ENCODE data around the gene OLFM2.

OLFM2 gene

GRCh38 chr19:9966024-9966423 is 29.7 kb upstream of the OLFM2 start:
- peaks cover 10% of the 10 kb centered on the region for H3K27me3 ChIP-seq (ENCODE audit: insufficient read depth, poor library complexity, severe bottlenecking)
- TF ChIP-seq CTCF (IDR thresholded peaks at IDR 0.05; ENCODE audit: poor library complexity, severe bottlenecking) = no peak
- no peak for DNase-seq (ENCODE audit: low spot score)
- no peaks in the 10 kb centered on the region for H3K4me1 ChIP-seq (ENCODE audit: insufficient read depth, poor library complexity, severe bottlenecking)
- no peak overlapping the region for H3K27ac ChIP-seq (ENCODE audit: poor library complexity, severe bottlenecking)
- ATAC-seq (ENCODE audit: low read depth) = no peak
- no peaks in the 10 kb centered on the region for H3K9me3 ChIP-seq (ENCODE audit: severe bottlenecking)
- no peak overlapping the region for H3K4me3 ChIP-seq (ENCODE audit: severe bottlenecking)
- no peaks in the 10 kb centered on the region for H3K36me3 ChIP-seq (ENCODE audit: low read depth)

- Histone ChIP-seq H3K27ac (ENCODE audit: poor library complexity, severe bottlenecking) (no peak overlapping the region), H3K36me3 (ENCODE audit: low read depth) (no peaks in the 10 kb centered on the region), H3K9me3 (ENCODE audit: severe bottlenecking) (no peaks in the 10 kb centered on the region), H3K4me1 (ENCODE audit: insufficient read depth, poor library complexity, severe bottlenecking) (no peaks in the 10 kb centered on the region), H3K27me3 (ENCODE audit: insufficient read depth, poor library complexity, severe bottlenecking) (peaks cover 10% of the 10 kb centered on the region), H3K4me3 (ENCODE audit: severe bottlenecking) (no peak overlapping the region)
- TF ChIP-seq CTCF (IDR thresholded peaks at IDR 0.05; ENCODE audit: poor library complexity, severe bottlenecking) = no peak
- no peak for ATAC-seq (ENCODE audit: low read depth)
- no peak for DNase-seq (ENCODE audit: low spot score)
These were observed 26.4 kb upstream of the OLFM2 start for GRCh38 chr19:9962623-9963290.

- Histone ChIP-seq H3K27me3 (ENCODE audit: insufficient read depth, poor library complexity, severe bottlenecking) (peaks cover 4% of the 10 kb centered on the region), H3K9me3 (ENCODE audit: severe bottlenecking) (no peaks in the 10 kb centered on the region), H3K4me1 (ENCODE audit: insufficient read depth, poor library complexity, severe bottlenecking) (no peaks in the 10 kb centered on the region), H3K27ac (ENCODE audit: poor library complexity, severe bottlenecking) (no peak overlapping the region), H3K36me3 (ENCODE audit: low read depth) (no peaks in the 10 kb centered on the region), H3K4me3 (ENCODE audit: severe bottlenecking) (no peak overlapping the region)
- DNase-seq (ENCODE audit: low spot score) = no peak
- no peak for TF ChIP-seq CTCF (IDR thresholded peaks at IDR 0.05; ENCODE audit: poor library complexity, severe bottlenecking)
- ATAC-seq (ENCODE audit: low read depth) = no peak
These were observed 24.8 kb upstream of the OLFM2 start for GRCh38 chr19:9961103-9961502.

GRCh38 chr19:9958379-9958821 is 22.1 kb upstream of the OLFM2 start:
- Histone ChIP-seq H3K4me1 (ENCODE audit: insufficient read depth, poor library complexity, severe bottlenecking) (no peaks in the 10 kb centered on the region), H3K27me3 (ENCODE audit: insufficient read depth, poor library complexity, severe bottlenecking) (no peaks in the 10 kb centered on the region), H3K4me3 (ENCODE audit: severe bottlenecking) (no peak overlapping the region), H3K36me3 (ENCODE audit: low read depth) (no peaks in the 10 kb centered on the region), H3K9me3 (ENCODE audit: severe bottlenecking) (no peaks in the 10 kb centered on the region), H3K27ac (ENCODE audit: poor library complexity, severe bottlenecking) (no peak overlapping the region)
- ATAC-seq (ENCODE audit: low read depth) = no peak; the same call in 2 of the 3 replicates
- TF ChIP-seq CTCF (IDR thresholded peaks at IDR 0.05; ENCODE audit: poor library complexity, severe bottlenecking) = no peak
- DNase-seq (ENCODE audit: low spot score) = no peak

GRCh38 chr19:9956956-9957355 is 20.6 kb upstream of the OLFM2 start:
- Histone ChIP-seq H3K27me3 (ENCODE audit: insufficient read depth, poor library complexity, severe bottlenecking) (no peaks in the 10 kb centered on the region), H3K36me3 (ENCODE audit: low read depth) (no peaks in the 10 kb centered on the region), H3K4me1 (ENCODE audit: insufficient read depth, poor library complexity, severe bottlenecking) (no peaks in the 10 kb centered on the region), H3K4me3 (ENCODE audit: severe bottlenecking) (no peak overlapping the region), H3K9me3 (ENCODE audit: severe bottlenecking) (no peaks in the 10 kb centered on the region), H3K27ac (ENCODE audit: poor library complexity, severe bottlenecking) (no peak overlapping the region)
- DNase-seq (ENCODE audit: low spot score) (no peak), ATAC-seq (ENCODE audit: low read depth) (no peak)
- no peak for TF ChIP-seq CTCF (IDR thresholded peaks at IDR 0.05; ENCODE audit: poor library complexity, severe bottlenecking)
